ENCODE measurements around the gene TGM2.

The TGM2 gene

GRCh38 chr20:38199501-38200390 is 34.7 kb upstream of the TGM2 start:
- no peak for DNase-seq (ENCODE audit: low read depth, low spot score)

GRCh38 chr20:38198238-38198861 is 33.3 kb upstream of the TGM2 start:
- DNase-seq (ENCODE audit: low read depth, low spot score), result no peak

GRCh38 chr20:38197619-38198018 is 32.5 kb upstream of the TGM2 start:
- no peak for DNase-seq (ENCODE audit: low read depth, low spot score)

DNA sequence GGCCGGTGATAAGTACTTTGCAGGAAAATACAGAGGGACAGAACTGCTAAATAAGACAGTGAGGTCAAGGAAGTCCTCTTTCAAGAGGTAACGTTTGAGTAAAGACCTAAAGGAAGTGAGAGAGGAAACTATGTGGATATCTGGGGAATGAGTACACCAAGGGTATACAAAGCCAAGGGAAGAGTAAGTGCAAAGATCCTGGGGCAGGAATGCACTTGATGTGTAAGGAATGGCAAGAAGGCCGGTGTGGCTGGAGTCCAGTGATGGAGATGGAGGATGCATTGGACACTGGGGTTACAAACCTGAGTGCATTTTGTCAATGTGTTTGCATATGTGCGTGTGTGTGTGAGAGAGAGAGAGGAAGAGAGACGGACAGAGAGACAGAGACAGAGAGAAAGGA is 32.1 kb upstream of the TGM2 start:
- no peak for DNase-seq (ENCODE audit: low read depth, low spot score)

- DNase-seq (ENCODE audit: low read depth, low spot score), result no peak
Observed at GRCh38 chr20:38196592-38196991, 31.5 kb upstream of the TGM2 start.

- no peak for DNase-seq (ENCODE audit: low read depth, low spot score)
Observed at GRCh38 chr20:38196076-38196475, 31.0 kb upstream of the TGM2 start.

GRCh38 chr20:38195521-38195920 is 30.5 kb upstream of the TGM2 start:
- no peak for DNase-seq (ENCODE audit: low read depth, low spot score)

DNA sequence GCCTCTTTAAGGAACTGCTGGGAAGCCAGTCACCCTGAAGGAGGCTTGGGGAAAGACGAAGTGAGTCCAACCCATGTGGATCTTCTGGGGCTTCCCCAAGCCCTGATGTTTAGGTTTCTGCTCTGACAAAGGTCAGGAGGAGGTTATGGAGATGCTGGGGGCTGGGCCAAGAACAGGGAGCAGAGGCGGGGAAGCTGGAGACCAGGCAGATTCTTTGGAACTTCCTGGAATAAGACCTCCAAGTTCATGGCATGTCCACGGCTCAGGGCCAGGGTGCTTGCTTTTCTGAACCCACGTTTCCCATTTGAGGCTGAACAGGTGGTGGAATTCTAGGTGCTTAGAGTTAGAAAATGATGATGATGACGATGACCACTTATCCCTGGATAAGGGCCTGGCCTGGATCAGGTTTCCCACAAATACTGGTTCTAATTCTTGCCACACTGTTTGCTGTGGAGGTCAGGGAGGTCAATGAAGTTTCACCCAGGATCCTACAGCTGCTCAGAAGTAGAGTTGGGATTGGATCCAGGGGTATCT is 30.0 kb upstream of the TGM2 start:
- DNase-seq (ENCODE audit: low read depth, low spot score), result no peak

DNA sequence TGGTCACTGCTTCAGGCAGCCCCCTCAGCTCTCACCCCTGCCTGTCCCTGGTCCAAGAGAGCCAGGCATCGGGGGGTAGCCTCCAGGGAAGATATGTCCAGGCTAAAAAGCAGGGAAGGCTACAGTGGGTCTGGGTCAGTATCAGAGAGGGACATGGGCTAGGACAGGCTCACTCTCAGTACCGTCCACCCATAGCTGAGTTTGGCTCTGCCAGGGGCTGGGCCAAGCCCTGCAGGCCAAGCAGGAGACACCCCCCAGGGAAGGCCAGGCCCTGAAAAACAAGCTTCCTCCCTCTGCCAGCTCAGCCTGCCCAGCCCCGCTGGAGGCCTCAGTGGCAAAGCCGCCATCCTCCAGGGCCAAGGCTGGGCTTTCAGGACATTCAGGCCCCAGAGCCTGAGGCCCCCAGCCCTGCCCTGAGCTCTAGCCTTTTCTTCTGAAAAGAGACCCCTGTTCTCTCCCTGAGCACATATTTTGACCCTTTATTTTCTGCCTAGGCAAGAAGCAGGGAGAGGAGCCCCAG is 28.6 kb upstream of the TGM2 start:
- DNase-seq (ENCODE audit: low read depth, low spot score), result no peak

DNA sequence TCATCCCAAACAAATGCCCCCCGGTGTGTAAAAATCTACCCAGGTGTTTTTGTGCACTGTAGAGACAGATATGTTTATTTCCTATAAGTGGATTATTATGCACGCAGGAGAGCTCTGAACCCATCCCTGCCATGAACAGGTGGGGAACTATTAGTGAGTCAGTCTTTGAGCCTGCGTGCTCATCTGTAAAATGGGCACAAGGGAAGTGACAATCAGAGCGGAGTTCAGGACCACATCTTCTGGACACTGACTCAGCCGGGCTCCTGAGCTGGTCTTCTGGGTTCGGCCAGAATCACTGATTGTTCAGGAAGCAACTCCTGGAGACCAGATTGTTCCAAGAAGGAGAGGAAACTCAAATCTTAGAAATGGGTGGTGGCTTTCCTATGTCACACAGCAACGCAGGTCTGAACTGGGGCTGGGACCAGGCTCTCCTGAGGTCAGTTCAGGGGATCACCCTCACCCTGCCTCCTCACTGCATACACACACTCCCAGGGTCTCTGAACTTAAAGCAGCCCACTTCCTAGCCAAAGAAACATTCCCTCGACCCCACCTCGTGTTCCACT is 27.3 kb upstream of the TGM2 start:
- no peak for DNase-seq (ENCODE audit: low read depth, low spot score)

- DNase-seq (ENCODE audit: low read depth, low spot score), result no peak
Observed at GRCh38 chr20:38191654-38192053, 26.6 kb upstream of the TGM2 start.

- DNase-seq (ENCODE audit: low read depth, low spot score), result no peak
Observed at GRCh38 chr20:38190936-38191371, 25.9 kb upstream of the TGM2 start.

DNA sequence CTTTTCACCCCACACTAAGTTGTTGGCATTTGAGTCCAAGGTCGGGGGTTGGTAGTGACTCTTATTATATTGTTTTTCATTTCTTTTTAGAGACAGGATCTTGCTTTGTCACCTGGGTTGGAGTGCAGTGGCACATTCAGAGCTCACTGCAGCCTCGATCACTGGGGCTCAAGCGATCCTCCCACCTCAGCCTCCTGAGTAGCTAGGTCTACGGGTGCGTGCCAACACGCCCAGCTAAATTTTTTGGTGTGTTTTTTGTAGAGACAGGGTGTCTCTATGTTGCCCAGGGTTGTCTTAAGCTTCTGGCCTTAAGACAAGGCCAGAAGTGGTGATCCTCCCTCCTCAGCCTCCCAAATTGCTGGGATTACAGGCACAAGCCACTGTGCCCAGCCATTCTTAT is 25.1 kb upstream of the TGM2 start:
- DNase-seq (ENCODE audit: low read depth, low spot score), result no peak

DNA sequence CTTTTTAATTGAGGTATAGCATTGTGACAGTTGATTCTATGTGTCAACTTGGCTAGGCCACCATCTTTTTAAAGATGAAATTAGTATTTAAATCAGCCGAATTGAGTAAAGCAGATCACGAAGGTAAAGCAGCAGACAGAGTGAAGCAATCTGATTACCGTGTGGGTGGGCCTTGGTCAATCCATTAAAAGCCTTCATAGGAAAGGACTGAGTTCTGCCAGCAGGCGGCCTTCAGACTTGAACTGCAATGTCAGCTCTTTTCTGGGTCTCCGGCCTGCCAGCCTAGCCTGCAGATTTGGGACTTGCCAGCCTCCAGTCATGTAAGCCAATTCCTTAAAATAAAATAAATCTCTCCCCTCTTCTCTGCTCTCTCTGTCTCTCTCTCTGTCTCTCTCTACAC is 22.4 kb upstream of the TGM2 start:
- DNase-seq (ENCODE audit: low read depth, low spot score), result no peak

DNA sequence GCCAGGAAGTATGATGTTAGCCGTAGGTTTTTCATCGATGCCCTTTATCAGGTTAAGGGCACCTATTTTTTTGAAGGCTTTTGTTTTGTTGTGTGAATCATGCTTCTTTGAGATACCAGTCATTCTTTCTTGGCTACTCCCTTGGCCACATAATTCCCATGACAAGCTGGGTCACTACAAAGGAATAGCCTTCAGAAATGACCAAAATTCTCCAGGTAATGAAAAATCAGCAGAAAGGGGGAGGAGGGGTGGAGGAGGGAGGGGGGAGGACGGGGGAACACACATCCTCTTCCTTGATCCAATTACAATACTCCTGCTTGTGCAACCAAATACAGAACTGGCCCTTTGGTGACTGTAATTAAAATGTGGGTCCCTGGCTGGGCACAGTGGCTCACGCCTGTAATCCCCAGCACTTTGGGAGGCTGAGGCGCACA is 21.7 kb upstream of the TGM2 start:
- DNase-seq (ENCODE audit: low read depth, low spot score), result no peak

- DNase-seq (ENCODE audit: low read depth, low spot score), result no peak
Observed at GRCh38 chr20:38184101-38184500, 19.0 kb upstream of the TGM2 start.

DNA sequence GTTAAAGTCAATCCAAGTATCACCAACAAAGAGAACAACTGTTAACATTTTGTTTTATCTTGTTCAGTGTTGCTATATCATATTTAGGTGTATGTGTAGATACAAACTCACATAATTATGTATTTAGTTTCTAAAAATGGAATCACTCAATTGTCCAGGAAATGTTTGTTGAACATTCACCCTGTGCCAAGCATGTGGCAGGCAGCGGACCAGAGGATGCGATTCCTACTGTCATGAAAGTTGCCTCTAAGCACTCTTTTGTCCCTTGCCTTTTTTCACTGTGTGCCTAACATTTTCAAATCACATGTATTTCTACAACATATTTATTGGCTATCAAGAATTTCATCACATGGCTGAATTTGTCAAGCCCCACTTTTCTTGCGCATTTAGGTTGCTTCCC is 16.9 kb upstream of the TGM2 start:
- no peak for DNase-seq (ENCODE audit: low read depth, low spot score)

DNA sequence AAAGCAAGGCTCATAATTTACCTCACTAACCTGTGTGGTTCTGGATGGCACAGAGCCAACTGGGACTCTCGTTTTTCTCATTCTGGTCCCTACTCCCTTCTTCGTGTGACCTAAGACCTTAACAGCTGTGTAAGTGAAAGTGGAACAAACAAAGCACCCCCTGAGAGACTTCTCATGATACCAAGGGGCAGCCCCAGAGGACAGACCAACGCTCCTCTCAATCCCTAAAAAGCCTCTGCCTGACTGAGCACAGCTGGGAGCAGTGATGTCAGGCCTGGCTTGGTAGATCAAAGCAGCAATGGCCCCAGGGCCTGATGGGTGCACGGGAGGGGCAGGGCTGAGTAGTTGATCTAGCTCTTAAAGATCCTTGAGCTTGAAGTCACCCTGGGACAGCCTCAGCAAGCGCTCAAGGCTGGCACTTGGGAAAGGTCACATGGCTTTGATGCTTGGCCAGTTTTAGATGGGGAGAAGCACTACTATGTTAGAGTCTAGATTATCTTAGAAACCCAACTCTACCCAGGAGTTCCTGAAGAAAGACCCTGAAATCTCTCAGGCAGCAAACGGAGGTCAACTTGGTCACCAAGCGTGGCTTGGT is 16.2 kb upstream of the TGM2 start:
- no peak for DNase-seq (ENCODE audit: low read depth, low spot score)

GRCh38 chr20:38180781-38181180 is 15.7 kb upstream of the TGM2 start:
- DNase-seq (ENCODE audit: low read depth, low spot score), result no peak

GRCh38 chr20:38179846-38180245 is 14.8 kb upstream of the TGM2 start:
- DNase-seq (ENCODE audit: low read depth, low spot score), result no peak

DNA sequence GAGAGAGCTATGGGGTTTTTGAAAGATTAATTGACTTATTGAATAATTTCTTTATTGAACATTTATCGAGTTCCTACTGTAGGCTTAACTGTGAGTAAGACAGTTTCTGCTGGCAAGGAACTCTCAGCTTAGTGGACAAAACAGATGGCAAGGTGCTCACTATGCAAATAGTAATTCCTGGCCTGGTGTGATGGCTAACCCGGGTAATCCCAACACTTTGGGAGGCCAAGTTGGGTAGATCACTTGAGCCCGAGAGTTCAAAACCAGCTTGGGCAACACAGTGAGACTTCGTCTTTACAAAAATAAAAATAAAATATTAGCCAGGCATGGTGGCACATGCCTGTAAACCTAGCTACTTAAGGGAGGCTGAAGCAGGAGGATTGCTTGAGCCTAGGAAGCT is 13.5 kb upstream of the TGM2 start:
- DNase-seq (ENCODE audit: low read depth, low spot score), result no peak

- DNase-seq (ENCODE audit: low read depth, low spot score), result no peak
Observed at GRCh38 chr20:38178065-38178491, 13.0 kb upstream of the TGM2 start.
